ENCODE measurements around the gene SIAH1.
A peak's percentile ranks its signal among the peaks of the same experiment; 100 is the strongest.
"Not testable (repeated sequence)": the region's sequence is repeated elsewhere in the genome, so short reads cannot be mapped to it uniquely, and the experiment has no call there.

Gene SIAH1, protein sequence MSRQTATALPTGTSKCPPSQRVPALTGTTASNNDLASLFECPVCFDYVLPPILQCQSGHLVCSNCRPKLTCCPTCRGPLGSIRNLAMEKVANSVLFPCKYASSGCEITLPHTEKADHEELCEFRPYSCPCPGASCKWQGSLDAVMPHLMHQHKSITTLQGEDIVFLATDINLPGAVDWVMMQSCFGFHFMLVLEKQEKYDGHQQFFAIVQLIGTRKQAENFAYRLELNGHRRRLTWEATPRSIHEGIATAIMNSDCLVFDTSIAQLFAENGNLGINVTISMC

GRCh38 chr16:48385253-48386150 is at the start of gene SIAH1:
SIAH1 (minus strand) TSS chr16:48385413; CDS start chr16:48362428, 22,985 bp downstream.
- DNase-seq: peak; percentile 24

DNA sequence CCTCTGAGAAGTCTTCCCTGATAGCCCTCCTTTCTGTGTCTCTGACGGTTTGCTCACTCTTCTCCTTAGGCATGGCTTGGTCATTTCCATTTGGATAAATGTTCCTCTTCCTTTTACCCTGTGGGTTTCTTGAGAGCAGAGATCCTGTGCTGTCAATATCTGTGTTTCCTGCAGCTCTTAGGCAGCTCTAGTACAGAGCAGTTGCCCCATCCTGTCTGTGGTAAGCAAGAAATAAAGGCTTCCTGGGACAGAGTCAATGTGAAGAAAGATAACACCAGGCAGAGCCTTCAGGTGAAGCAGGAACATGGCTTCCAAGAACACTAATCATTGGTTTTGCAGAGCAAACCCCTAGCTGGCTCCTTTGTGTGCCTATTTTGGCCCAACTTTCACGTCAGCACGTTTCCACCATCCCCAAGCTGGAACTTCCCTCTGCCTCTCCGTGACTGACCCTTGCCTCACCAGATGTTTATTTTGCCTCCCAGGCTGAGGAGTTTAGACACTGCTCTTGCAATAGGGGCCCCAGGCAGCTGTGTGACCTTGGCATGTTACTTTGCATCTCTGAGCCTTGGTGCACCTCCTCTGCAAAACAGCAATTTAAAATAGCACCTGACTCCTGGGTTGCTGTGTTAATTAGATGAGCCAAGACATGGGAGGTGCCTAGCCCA is 49.6 kb upstream of the SIAH1 start:
- no peak for DNase-seq

DNA sequence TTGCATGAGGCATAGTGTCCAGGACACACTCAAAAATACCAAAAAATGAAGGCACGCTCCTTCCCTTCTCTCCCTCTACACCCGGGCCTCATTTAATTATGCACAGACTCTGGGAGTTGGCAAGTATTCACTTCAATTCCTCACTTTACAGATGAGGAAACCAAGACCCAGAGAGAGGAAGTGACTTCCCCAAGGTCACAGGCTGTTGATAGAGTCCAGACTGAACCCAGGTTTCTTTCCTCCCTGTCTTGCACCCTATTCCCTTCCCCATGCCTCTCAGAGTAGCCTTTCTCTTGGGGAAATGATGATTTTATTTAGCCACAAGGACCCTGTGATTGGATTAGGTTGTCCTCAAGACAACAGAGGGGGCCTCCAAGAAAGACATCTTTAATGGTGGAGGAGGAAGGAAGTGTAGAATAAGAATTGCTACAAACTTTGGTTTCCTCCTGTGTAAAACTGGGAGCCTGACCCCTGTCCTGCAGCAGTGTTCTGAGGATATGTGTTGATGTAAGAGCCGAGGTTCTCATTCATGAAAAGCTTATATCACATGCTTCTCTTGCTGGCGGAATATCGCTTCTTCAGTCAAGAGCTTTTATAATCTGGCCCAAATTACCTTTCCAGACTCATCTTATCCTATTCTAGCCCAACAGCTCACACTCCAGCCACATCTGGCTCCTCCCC is 48.8 kb upstream of the SIAH1 start:
- no peak for DNase-seq

GRCh38 chr16:48433116-48433849 is 48.1 kb upstream of the SIAH1 start:
- no peak for DNase-seq

DNA sequence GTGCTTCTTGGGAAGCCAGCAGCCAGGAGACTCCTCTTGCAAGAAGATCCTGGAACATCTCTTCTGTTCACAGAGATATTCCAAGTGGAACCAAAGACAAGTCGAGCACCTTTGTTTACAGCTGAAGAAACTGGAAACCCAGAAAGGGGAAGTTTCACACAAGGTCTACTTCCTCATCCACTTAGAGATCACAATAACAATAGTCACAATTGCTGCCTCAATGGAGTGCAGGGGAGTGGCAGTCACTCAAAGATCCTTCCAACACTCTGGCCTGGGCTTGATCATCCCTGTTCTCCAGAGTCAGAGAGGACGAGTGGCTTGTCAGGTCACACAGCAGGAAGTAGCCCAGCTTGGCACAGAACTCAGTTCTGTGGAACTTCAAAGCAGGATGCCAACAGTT is 46.9 kb upstream of the SIAH1 start:
- no peak for DNase-seq

DNA sequence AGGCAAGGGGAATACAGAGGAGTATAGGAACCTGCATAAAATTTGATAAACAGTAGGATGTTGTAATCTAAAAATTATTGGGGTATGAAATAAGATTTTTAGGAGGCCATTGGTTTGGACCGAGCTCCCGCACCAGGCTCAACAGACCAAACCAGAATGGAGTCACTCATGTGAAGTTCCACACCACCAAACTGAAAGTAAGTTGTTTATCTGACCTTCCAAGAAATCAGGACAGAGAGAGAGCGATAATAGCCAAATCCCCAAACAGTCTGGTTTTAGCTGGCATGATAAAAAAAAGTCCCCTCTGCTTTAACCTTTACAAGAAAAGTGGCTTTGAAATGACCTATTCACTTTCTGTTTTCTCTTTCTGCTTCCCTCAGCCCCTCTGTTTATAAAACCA is 45.7 kb upstream of the SIAH1 start:
- no peak for DNase-seq

DNA sequence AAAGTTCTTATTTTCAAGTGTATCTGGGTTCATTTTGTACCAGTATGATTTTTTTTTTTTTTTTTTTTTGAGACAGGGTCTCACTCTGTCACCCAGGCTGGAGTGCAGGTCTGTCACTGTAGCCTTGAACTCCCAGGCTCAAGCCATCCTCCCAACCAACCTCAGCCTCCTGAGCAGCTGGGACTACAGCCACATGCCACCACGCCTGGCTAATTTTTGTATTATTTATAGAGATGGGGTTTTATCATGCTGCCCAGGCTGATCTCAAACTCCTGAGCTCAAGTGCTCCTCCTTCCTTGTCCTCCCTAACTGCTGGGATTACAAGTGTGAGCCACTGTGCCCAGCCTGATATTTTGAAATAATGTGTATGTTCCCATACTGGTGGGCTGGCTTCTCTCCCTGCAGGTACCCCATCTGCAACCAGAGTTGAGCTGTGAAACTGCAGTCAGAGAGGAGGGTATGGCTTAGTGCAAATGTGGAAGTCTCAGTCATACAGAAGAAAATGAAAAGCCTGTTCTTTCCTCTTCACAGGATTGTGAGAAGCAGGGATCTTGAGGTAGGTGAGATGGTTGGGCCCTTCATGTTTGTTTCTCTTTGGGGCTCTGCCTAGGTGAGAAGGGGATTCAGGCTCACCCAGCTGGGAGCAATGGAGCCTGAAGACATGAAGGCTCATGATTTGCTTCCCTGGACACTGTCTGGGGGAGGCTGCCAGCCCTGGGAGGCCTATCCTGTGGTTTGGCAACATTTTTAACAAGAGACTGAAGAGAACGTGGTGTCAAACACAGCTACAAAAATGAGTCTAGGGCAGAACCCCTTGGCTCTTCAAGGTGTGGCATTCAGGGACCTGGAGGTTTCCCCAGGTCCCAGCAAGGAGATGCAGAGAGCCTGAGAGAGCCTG is 41.3 kb upstream of the SIAH1 start:
- no peak for DNase-seq

DNA sequence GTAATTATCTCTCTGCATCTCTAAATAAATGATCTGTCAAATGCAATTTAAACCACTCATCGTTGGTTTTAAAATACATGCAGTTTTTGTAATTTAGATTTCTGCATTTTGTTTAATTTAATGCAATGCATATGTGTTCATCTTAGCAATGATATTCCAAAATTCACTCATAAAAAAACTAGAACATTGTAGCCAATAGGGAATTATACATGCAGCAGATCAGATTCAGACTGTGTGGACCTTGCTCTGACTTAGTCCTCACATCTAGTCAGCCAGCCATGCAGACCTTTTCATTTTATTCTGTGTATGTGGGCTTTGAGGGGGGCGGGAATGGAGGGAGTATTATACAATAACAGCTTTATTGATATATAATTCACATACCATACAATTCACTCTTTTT is 37.3 kb upstream of the SIAH1 start:
- no peak for DNase-seq

GRCh38 chr16:48421741-48422140 is 36.5 kb upstream of the SIAH1 start:
- DNase-seq: no peak

DNA sequence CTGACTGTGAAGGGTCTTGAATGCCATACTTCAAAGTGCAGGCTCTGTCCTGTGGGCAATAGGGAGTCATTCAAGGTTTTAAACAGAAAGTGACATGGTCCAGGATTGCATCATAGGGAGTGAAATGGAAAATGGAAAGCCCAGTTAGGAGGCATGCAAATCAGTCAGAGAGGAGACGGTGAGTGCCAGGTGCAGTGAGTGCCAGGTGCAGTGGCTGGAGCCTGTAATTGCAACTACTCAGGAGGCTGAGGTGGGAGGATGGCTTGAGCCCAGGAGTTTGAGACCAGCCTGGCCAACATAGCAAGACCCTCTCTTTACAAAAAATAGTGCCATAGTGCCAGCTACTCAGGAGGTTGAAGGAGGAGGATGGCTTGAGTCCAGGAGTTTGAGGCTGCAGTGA is 35.2 kb upstream of the SIAH1 start:
- DNase-seq: no peak

DNA sequence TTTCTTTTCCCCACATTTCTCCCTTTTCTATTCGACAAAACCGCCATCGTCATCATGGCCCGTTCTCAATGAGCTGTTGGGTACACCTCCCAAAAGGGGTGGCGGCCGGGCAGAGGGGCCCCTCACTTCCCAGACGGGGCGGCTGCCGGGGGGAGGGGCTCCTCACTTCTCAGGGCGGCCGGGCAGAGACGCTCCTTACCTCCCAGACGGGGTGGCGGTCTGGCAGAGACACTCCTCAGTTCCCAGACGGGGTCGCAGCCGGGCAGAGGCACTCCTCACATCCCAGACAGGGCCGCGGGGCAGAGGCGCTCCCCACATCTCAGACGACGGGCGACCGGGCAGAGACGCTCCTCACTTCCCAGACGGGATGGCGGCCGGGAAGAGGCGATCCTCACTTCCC is 31.4 kb upstream of the SIAH1 start:
- not testable (repeated sequence) for DNase-seq

DNA sequence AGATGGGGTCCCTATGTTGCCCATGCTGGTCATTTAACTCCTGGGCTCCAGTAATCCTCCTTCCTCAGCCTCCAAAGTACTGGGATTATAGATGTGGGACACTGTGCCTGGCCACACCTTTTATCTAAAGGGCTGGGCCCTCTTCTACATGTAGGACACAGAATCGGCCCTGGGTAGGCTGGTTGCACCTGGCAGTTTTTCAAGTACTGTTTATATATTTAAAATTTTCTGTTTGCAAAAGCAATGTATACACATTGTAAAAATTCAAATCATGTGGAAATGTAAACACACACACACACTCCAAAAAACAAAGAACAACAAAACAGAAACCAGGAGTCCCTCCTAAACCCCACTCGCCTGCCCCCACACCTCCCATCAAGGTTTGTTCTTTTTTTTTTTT is 28.1 kb upstream of the SIAH1 start:
- peak; percentile 21 for DNase-seq

DNA sequence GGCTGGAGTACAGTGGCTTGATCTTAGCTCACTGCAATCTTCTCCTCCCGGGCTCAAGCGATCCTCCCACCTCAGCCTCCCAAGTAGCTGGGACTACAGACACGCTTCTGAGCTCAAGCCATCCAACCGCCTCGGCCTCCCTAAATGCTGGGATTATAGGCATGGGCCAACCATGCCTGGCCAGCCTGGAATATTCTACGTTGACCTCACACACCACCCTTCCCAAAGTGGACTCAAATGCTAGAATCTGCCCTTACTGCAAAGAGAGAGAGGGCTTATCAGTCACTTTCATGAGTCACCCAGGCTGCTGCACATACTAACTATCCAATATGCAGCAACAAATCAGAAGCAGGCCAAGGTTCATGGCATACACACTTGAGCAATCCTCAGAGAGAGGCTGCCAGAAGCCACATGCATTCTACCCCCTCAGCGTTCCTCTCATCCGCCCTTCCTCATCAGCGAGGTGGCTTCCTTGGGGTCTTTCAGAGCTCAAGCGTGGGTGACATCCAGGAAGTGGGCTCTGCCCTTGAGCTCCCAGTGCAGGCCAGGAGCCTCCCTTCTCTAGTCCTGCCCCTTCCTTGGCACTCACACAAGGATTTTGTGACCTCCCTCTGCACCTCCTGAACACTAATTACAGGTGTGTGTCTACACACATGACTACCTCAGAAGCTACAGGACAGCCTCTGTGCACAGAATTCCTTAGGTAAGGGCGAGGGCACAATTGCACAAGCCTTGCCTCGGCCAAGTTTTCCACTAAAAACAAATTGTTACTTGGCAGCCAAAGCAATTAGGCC is 24.8 kb upstream of the SIAH1 start:
- no peak for DNase-seq

- no peak for DNase-seq
Observed at GRCh38 chr16:48408688-48409087, 23.5 kb upstream of the SIAH1 start.

DNA sequence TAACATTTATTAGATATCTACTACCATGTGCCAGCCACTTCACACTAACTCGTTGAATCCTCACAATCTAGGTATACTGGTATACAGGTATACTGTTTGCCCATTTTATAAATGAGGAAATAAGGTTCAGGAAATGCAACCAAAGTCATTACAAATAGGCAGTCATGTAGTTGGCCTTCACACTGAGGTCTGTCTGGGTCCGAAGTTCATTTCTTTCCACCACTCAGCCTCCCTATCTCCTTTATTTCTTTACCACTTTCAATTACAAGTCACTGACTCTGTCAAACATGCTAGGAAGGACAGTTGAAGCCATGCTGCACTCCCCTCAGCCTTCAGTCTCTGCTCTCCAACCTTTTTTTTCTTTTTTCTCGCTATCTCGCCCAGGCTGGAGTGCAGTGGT is 20.7 kb upstream of the SIAH1 start:
- DNase-seq: no peak

DNA sequence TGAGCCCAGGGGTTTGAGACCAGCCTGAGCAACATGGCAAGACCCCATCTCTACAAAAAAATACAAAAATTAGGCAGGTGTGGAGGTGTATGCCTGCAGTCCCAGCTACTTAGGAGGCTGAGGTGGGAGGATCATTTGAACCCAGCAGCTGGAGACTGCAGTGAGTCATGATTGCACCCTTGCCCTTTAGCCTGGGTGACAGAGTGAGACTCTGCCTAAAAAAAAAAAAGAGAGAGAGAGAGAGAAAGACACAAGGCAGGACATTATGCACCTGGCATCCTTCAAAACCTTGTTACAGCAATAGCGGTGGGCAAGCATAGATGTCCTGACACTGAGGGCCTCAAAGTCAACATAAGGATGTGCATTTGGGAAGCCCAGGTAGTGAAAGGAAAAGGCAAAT is 19.9 kb upstream of the SIAH1 start:
- DNase-seq: no peak

GRCh38 chr16:48402547-48402946 is 17.3 kb upstream of the SIAH1 start:
- not testable (repeated sequence) for DNase-seq

DNA sequence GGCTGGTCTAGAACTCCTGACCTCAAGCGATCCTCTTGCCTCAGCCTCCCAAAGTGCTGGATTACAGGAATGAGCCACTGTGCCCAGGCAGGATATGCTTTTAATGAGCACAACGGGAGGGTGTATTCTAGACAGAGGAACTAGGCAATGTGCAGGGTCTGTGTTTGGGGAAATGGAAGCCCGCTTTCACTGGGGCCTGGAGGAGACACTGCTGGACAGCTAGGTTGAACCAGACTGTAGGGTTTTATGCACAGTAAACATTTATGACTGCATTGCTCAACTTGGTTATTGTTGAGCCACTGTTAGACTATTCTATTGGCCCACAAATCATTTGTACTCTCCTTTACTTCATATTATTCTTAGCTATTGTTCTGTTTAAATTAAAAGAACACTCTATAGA is 10.2 kb upstream of the SIAH1 start:
- no peak for DNase-seq

- DNase-seq: no peak
Observed at GRCh38 chr16:48394355-48394703, 9.1 kb upstream of the SIAH1 start.

DNA sequence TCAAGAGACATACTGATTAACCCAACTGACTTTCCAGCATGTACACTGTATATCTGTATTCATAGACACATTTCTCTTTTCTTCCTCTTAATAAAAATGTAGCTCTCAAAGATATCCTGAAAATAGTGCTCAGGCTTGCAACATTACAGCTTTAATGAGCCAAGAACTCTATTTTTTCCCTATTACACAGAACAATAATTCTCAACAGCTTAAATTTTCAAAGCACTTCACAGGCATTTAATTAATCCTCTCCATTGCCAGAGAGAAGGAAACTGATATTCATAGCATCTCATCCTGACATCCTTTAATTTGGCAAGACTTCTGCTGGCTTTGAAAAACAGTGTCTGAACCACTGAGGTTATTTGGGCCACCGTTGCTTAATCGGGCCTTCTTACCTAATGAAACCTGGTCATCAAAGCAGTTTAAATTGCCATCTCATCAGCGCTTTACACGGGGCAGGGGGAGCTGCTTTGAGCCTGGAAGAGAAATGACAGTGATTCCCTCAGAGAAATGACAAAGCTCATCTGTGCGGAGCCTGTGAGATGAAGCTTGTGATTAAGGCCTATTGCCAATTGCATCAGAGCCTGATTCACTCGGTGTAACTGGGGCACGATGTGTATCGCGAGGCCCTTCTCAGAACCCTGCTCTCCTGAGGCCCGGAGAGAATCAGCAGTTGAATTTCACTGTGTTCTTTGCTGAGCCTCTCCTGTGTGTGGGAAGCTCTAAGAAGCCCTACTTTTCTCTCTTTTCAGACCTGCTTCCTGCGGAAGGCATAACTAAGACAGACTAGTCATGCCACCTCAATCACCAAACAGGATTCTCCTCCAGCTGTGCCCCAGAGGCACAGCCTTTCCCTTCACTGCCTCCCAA is 8.5 kb upstream of the SIAH1 start:
- no peak for DNase-seq

All from DMS79 treated with DMSO at 0.1 percent for 48 hours (cell line).